ENCODE results near the gene WSB2.
A peak's percentile ranks its signal among the peaks of the same experiment; 100 is the strongest.
"Not testable (repeated sequence)": the region's sequence is repeated elsewhere in the genome, so short reads cannot be mapped to it uniquely, and the experiment has no call there.

Gene WSB2

DNA sequence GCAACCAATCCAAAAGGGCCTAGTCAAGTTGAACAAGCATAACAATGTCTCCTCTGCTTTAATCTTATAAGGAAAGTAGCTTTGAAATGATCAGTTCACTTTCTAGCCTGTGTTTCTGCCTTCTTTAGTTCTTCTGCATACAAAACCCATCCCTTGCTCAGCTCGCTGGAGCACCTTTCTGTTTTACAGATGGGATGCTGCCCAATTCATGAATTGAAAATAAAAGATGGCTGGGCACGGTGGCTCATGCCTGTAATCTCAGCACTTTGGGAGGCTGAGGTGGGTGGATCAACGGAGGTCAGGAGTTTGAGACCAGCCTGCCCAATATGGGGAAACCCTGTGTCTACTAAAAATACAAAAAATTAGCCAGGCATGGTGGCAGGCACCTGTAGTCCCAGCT lies 49.0 kb downstream of the WSB2 start:
- DNase-seq (ENCODE audit: low read depth): no peak

DNA sequence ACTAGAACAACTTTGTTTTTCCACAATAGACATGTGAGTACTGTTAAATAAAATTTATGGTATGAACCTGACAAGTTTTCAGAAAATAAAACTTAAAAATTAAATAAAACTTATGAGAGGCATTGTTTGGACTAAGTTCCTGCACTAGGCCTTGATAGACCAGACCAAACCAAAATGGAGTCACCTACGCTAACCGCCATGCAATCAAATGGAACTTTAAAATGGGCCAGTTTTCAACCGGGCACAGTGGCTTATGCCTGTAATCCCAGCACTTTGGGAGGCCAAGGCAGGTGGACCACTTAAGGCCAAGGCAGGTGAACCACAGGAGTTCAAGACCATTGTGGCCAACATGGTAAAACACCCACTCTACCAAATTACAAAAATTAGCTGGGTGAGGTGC lies 49.6 kb downstream of the WSB2 start:
- no peak overlapping the region for H3K4me3 ChIP-seq (ENCODE audit: low read depth, low read length)
- no peak for DNase-seq (ENCODE audit: low read depth)

More for the DNA sequence above, 49.0 kb downstream of the WSB2 start:
- H3K4me3 ChIP-seq (ENCODE audit: low read depth, low read length): no peak overlapping the region

GRCh38 chr12:118010903-118011302 lies 50.1 kb downstream of the WSB2 start:
- H3K4me3 ChIP-seq (ENCODE audit: low read depth, low read length): no peak overlapping the region
- no peak for DNase-seq (ENCODE audit: low read depth)

GRCh38 chr12:117999806-118000205 lies 61.2 kb downstream of the WSB2 start:
- not testable (repeated sequence) for DNase-seq (ENCODE audit: low read depth); H3K4me3 ChIP-seq (ENCODE audit: low read depth, low read length)

DNA sequence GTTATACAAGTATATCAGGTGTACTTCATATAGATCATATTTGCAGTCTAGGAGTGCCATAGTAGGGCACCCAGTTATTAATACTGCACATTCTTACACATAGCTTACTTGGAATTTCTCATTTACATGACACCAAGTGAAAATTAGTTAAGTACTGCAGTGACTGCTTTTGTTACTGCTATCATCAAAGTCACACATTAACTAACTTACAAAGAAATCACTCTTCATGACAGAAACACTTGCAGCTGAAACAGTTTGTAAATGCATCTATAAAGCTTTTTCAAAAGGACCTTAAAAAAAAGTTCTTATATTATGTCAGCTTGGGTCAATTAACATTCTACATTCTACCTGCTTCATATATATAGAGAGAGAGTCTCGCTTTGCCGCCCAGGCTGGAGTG lies 62.3 kb downstream of the WSB2 start:
- H3K4me3 ChIP-seq (ENCODE audit: low read depth, low read length): no peak overlapping the region
- no peak for DNase-seq (ENCODE audit: low read depth)

DNA sequence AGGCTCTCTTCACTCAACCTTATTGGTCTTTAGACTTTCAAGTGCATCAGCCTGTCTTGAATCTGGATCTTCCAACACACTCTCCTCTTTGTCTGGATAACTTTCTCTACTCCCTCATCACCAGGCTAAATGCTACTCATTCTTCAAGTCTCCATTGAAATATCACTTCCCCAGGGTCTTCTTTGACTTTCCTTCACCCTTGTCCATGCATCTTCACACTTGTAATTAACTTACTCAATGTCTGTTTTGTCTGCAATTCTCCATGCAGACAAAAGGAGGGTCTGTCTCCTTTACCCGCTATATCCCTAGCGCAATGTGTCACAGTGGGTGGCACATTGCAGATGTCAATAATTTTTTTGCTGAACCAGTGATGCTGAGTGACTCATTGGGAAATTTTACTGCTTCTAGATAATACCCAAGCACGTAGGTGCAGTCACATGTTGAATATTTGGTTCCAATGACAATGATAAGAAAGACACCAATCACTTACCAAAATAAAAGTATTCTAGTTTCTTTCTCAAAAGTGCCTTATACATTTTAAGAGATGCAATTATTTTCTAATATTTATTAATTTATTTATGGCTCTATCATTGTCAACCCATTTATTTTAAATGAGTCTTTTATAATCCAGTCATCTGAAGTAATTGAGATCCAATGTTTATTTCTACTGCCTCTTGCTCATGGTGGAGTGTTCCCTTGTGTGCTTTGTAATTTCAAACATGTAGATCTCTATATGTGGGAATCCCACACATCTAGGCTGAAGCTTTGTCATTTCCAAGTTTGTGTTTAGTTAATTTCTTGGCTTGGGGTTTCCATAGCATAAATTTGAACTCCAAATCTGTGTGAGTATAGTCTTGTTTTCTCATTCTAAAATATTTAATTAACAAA lies 66.2 kb downstream of the WSB2 start:
- no peak for DNase-seq (ENCODE audit: low read depth)
- no peak overlapping the region for H3K4me3 ChIP-seq (ENCODE audit: low read depth, low read length)

GRCh38 chr12:117986705-117987469 lies 74.1 kb downstream of the WSB2 start:
- no peak overlapping the region for H3K4me3 ChIP-seq (ENCODE audit: low read depth, low read length)
- DNase-seq (ENCODE audit: low read depth): peak; percentile 30

- no peak overlapping the region for H3K4me3 ChIP-seq (ENCODE audit: low read depth, low read length)
- no peak for DNase-seq (ENCODE audit: low read depth)
These were observed 75.8 kb downstream of the WSB2 start for GRCh38 chr12:117985182-117985581.

Data from skeletal muscle cell (primary cell).